Measurements from ENCODE around the gene INAVA.

The INAVA gene

GRCh38 chr1:200895801-200896530, 1.3 kb downstream of the INAVA start:
- peak overlapping the region; percentile 96 for H3K27ac ChIP-seq
- no peak for TF ChIP-seq CTCF (conservative IDR thresholded peaks at IDR 0.05; ENCODE audit: low read depth)
- ChIA-PET POLR2A (ENCODE audit: low non-redundant PET) (interaction anchor here (0.6 kb wide), 1 partner anchor 125 kb away, joined by 4 read pairs; no protein-coding TSS in a partner anchor), CTCF (interaction anchor here (0.6 to 1.9 kb wide), 13 partner anchors 12 to 337 kb away, joined by 3 to 7 read pairs (median 3); no protein-coding TSS in a partner anchor)
- no peak for DNase-seq (ENCODE audit: low spot score)

GRCh38 chr1:200896531-200897196, 2.0 kb downstream of the INAVA start:
- peak overlapping the region; percentile 96 for H3K27ac ChIP-seq
- DNase-seq (ENCODE audit: low spot score): peak; percentile 94
- ChIA-PET POLR2A (ENCODE audit: low non-redundant PET) (interaction anchor here (0.9 to 1.1 kb wide), 2 partner anchors 20 to 25 kb away, joined by 3 to 4 read pairs; no protein-coding TSS in a partner anchor), CTCF (interaction anchor here (0.6 to 1.0 kb wide), 4 partner anchors 11 to 390 kb away, joined by 3 to 4 read pairs (median 4); no protein-coding TSS in a partner anchor)
- no peak for TF ChIP-seq CTCF (conservative IDR thresholded peaks at IDR 0.05; ENCODE audit: low read depth)

- POLR2A ChIA-PET (ENCODE audit: low non-redundant PET): interaction anchor here (0.9 to 1.1 kb wide), 2 partner anchors 20 to 25 kb away, joined by 3 to 4 read pairs; no protein-coding TSS in a partner anchor
- CTCF ChIA-PET: interaction anchor here (0.6 to 1.0 kb wide), 3 partner anchors 10 to 391 kb away, joined by 3 to 4 read pairs (median 3); no protein-coding TSS in a partner anchor
- no peak for DNase-seq (ENCODE audit: low spot score)
- peak overlapping the region; percentile 96 for H3K27ac ChIP-seq
- TF ChIP-seq CTCF (conservative IDR thresholded peaks at IDR 0.05; ENCODE audit: low read depth): no peak
Measured at GRCh38 chr1:200897259-200897658, 2.6 kb downstream of the INAVA start.

- H3K27ac ChIP-seq: peak overlapping the region; percentile 96
- no peak for TF ChIP-seq CTCF (conservative IDR thresholded peaks at IDR 0.05; ENCODE audit: low read depth)
- POLR2A ChIA-PET (ENCODE audit: low non-redundant PET): no interaction called here
- CTCF ChIA-PET: no interaction called here
- DNase-seq (ENCODE audit: low spot score): no peak
Measured at GRCh38 chr1:200899015-200899386, 4.3 kb downstream of the INAVA start.

GRCh38 chr1:200899451-200899915, 4.8 kb downstream of the INAVA start:
- peak overlapping the region; percentile 96 for H3K27ac ChIP-seq
- DNase-seq (ENCODE audit: low spot score): no peak
- TF ChIP-seq CTCF (conservative IDR thresholded peaks at IDR 0.05; ENCODE audit: low read depth): no peak
- ChIA-PET CTCF (no interaction called here), POLR2A (ENCODE audit: low non-redundant PET) (interaction anchor here (0.5 kb wide), 1 partner anchor 37 kb away, joined by 3 read pairs; no protein-coding TSS in a partner anchor)

Measured in RWPE1 (cell line).